ENCODE measurements around the gene TRIM38. TPM values are rescaled to one million over a fixed set of nuclear protein-coding genes. Genes with fewer than 3 reads are reported as not detected.

The TRIM38 gene
- total RNA-seq, 4 donors from 2014 or later: 4.7 to 8.0 (median 6.5) TPM

- no peak for TF ChIP-seq POLR2A (IDR thresholded peaks at IDR 0.05)
- TF ChIP-seq CTCF (IDR thresholded peaks at IDR 0.05): no peak
- WGBS, 2 donors: 92 to 96% methylated on average over 5 of the region's 5 CpGs
- H3K4me3 ChIP-seq (ENCODE audit: low read depth, poor library complexity, severe bottlenecking): no peak overlapping the region
- intact Hi-C loops (cut with DNase I; ENCODE audit: low total_unique reads): no loop called here
- DNase-seq (ENCODE audit: low spot score in 2 of 2): no peak
These were observed 19.1 kb downstream of the TRIM38 start for GRCh38 chr6:25981568-25982263.

GRCh38 chr6:25984265-25984664 is 21.7 kb downstream of the TRIM38 start:
- no peak for DNase-seq (ENCODE audit: low spot score in 2 of 2)
- intact Hi-C loops (cut with DNase I; ENCODE audit: low total_unique reads): no loop called here
- 92% methylated on average over 2 of the region's 2 CpGs for WGBS, 2 donors
- H3K4me3 ChIP-seq (ENCODE audit: low read depth, poor library complexity, severe bottlenecking): no peak overlapping the region
- TF ChIP-seq POLR2A (IDR thresholded peaks at IDR 0.05): no peak

GRCh38 chr6:25987845-25988244 is 25.2 kb downstream of the TRIM38 start:
- no peak overlapping the region for H3K4me3 ChIP-seq (ENCODE audit: low read depth, poor library complexity, severe bottlenecking)
- WGBS, 2 donors: 79 to 88% methylated on average over 9 of the region's 9 CpGs
- no peak for DNase-seq (ENCODE audit: low spot score in 2 of 2)
- intact Hi-C loops (cut with DNase I; ENCODE audit: low total_unique reads): no loop called here
- TF ChIP-seq POLR2A (IDR thresholded peaks at IDR 0.05) (no peak), CTCF (IDR thresholded peaks at IDR 0.05) (no peak)

DNA sequence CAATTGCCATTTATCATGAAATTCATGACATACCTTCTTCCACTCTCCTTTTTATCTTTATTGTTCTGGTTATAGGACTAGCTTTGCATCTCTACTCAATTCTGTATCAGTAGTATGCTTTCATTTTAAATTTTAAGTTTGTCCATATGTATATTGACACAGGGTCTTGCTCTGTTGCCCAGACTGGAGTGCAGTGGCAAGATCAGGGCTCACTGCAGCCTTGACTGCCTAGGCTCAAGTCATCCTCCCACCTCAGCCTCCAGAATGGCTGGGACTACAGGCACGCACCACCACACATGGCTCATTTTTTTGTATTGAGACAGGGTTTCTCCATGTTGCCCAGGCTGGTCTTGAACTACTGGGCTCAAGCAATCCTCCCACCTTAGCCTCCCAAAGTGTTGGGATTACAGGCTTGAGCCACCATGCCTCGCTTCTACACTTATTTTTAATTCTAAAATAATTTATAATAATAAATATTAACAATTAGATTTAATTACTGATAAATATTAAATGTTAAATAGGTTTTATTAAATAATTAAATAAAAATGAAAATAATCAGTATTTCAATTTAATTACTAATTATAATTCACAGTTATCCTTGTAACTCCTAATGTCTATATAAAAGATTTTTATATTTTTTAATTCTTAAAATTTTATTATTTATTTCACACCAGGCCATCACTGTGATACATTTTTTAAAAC is 27.7 kb downstream of the TRIM38 start:
- TF ChIP-seq POLR2A (IDR thresholded peaks at IDR 0.05) (no peak), CTCF (IDR thresholded peaks at IDR 0.05) (no peak)
- WGBS, 2 donors: 93 to 99% methylated on average over 2 of the region's 2 CpGs
- no peak overlapping the region for H3K4me3 ChIP-seq (ENCODE audit: low read depth, poor library complexity, severe bottlenecking)
- no peak for DNase-seq (ENCODE audit: low spot score in 2 of 2)
- intact Hi-C loops (cut with DNase I; ENCODE audit: low total_unique reads): no loop called here

DNA sequence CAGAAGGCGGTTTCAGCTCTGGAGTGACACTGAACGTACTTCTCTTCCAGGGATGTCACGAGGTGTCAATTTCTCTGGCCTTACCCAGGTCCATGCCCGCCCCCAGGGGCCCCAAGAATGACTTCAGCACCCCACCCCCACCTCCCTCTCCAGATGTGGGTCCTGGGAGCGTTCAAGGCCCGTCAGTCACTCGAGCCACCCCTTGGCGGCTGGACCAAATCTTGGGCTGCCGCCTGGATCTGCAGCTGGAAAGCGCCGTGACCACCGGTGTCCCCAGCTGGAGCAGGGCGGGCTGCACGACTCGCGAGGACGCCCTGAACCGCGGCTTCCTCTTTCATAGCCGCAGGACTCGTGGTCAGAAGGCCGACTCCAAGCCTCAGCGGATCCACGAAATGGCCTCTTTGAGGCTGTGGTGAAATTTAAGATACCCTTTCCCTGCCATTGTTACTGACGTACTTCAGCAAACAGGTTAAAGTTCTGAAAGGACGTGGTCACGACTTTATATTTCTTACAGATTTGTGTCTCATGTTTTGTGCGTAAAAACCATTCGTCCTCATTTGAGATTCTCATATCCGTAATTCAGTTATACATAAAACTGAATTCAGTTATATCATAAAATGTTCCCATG is 29.3 kb downstream of the TRIM38 start:
- H3K4me3 ChIP-seq (ENCODE audit: low read depth, poor library complexity, severe bottlenecking): peak overlapping the region; percentile 38
- TF ChIP-seq CTCF (IDR thresholded peaks at IDR 0.05): no peak
- TF ChIP-seq POLR2A (IDR thresholded peaks at IDR 0.05): no peak
- intact Hi-C loops (cut with DNase I; ENCODE audit: low total_unique reads): no loop called here
- peak; percentile 59 to 95 for DNase-seq (ENCODE audit: low spot score in 2 of 2)
- WGBS, 2 donors: 1% methylated on average over 19 to 30 of the region's 30 CpGs

Data from lower leg skin (tissue), 4 donors.